ENCODE data around the gene KIF7. TPM values are rescaled to one million over a fixed set of nuclear protein-coding genes. Genes with fewer than 3 reads are reported as not detected.

Gene KIF7
- total RNA-seq, 3 donors from 2014 or later, result 1.6 to 9.4 (median 3.1) TPM

DNA sequence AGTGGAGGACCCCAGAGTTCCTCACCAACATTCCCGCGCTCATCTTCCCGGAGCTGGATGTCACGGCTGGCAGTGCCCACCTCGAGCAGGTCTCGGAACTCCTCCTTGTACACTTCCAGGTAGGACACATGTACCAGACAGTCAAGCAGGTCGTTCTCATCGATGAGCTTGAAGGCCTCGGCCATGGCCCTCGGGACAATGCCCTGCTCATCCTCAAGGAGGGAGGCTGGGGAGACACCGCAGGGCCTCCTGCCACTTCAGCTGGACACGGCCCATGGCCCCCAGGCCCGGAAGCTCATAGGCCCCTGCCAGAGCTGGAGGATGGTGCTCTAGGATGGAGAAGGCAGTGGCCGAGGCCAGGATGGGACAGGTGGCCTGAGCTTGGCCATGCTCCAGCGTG lies 5.6 kb downstream of the KIF7 start:
- intact Hi-C loops (cut with DNase I, micrococcal nuclease), result loop anchor here in 1 of 2 donors (10.0 kb wide), 1 partner anchor 85 kb away; no protein-coding TSS in a partner anchor
- DNase-seq, result no peak
- TF ChIP-seq, protein P1, sequence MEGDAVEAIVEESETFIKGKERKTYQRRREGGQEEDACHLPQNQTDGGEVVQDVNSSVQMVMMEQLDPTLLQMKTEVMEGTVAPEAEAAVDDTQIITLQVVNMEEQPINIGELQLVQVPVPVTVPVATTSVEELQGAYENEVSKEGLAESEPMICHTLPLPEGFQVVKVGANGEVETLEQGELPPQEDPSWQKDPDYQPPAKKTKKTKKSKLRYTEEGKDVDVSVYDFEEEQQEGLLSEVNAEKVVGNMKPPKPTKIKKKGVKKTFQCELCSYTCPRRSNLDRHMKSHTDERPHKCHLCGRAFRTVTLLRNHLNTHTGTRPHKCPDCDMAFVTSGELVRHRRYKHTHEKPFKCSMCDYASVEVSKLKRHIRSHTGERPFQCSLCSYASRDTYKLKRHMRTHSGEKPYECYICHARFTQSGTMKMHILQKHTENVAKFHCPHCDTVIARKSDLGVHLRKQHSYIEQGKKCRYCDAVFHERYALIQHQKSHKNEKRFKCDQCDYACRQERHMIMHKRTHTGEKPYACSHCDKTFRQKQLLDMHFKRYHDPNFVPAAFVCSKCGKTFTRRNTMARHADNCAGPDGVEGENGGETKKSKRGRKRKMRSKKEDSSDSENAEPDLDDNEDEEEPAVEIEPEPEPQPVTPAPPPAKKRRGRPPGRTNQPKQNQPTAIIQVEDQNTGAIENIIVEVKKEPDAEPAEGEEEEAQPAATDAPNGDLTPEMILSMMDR (IDR thresholded peaks at IDR 0.05), result no peak

DNA sequence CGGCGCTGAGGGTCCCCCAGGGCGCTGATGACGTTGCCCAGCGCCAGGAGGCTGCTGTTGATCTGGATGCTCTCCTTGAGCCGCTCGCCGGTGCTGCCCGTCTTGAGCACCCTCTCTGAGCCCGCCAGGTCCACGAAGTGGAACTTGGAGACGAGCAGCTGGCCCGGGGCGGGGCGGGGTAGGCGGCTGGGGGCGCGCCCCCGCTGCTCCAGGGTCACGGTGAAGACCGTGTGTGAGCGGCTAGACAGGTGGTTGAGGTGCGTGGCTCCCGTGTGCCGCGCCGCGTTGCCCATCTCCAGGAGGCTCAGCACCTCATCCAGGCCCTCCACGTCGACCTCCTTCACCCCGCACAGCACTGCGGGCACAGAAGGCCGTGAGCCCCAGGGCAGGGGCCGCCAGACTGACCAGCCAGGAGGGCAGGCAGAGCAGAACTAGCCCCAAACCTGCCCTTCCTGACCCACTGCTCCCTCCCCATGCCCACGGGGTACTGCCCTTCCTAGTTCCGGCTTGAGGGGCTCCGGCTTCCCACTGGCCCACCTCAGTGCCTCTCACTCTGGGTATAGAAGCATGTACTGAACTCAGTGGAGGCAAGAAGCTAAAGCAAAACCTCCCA lies 6.1 kb downstream of the KIF7 start:
- Histone ChIP-seq H3K9me3 (no peaks in the 10 kb centered on the region), H3K4me1 (ENCODE audit: low read depth) (no peaks in the 10 kb centered on the region), H3K36me3 (ENCODE audit: low read depth) (no peaks in the 10 kb centered on the region), H3K4me3 (no peak overlapping the region)
- DNase-seq (no peak), ATAC-seq (no peak)
- TF ChIP-seq, protein P1 (IDR thresholded peaks at IDR 0.05), result no peak
- intact Hi-C loops (cut with DNase I, micrococcal nuclease), result loop anchor here in 1 of 2 donors (10.0 kb wide), 1 partner anchor 86 kb away; no protein-coding TSS in a partner anchor

More for the DNA sequence above, 5.6 kb downstream of the KIF7 start:
- no peaks in the 10 kb centered on the region for H3K9me3 ChIP-seq
- H3K4me3 ChIP-seq, result no peak overlapping the region
- no peaks in the 10 kb centered on the region for H3K4me1 ChIP-seq (ENCODE audit: low read depth)
- no peaks in the 10 kb centered on the region for H3K36me3 ChIP-seq (ENCODE audit: low read depth)
- ATAC-seq, result no peak

DNA sequence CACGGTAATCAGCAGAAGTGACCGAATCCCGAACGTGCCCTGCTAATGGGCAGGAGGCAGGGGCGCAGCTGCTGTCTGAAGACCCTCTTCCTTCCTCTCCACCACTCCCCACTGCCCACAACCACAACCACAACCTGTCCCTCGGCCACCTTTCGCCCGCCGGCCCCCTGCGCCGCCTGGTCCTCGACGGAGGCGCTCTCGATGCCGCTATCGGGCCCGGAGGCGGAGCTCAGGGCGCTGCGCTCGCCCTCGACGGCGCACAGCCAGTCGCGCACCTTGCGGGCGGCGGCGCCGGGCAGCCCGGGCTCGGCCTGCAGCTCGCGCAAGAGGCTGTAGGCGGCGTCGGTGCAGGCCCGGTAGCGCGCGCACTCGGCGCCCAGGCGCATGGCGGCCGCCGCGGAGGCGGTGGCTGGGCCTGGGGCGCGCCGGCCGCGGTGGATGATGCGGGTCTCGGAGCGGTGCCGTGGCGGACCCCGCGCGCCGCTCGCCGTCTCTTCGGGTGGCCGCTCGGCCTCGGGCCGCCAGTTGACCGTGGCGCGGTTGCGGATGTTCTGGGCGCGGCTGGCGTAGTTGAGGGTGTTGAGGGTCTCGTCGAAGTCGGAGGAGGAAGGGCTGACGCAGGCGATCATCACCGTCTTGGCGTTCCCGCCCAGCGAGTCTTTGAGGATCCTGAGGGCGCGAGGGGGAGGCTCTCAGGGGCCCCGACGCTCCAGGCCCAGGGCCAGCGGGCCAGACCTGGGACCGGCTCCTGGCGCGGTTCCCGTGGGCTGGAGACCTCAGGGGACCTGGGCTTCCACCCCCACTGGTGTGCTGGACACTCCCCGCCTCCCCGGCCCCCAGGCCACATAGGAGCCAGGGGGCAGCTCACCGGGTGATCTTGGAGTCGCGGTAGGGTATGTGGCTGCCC lies 6.9 kb downstream of the KIF7 start:
- no peaks in the 10 kb centered on the region for H3K36me3 ChIP-seq (ENCODE audit: low read depth)
- TF ChIP-seq, protein P1 (IDR thresholded peaks at IDR 0.05), result no peak
- no peak overlapping the region for H3K4me3 ChIP-seq
- intact Hi-C loops (cut with DNase I, micrococcal nuclease), result loop anchor here in 1 of 2 donors (10.0 kb wide), 1 partner anchor 86 kb away; no protein-coding TSS in a partner anchor
- ATAC-seq, result no peak
- no peaks in the 10 kb centered on the region for H3K4me1 ChIP-seq (ENCODE audit: low read depth)
- no peak for DNase-seq
- no peaks in the 10 kb centered on the region for H3K9me3 ChIP-seq

DNA sequence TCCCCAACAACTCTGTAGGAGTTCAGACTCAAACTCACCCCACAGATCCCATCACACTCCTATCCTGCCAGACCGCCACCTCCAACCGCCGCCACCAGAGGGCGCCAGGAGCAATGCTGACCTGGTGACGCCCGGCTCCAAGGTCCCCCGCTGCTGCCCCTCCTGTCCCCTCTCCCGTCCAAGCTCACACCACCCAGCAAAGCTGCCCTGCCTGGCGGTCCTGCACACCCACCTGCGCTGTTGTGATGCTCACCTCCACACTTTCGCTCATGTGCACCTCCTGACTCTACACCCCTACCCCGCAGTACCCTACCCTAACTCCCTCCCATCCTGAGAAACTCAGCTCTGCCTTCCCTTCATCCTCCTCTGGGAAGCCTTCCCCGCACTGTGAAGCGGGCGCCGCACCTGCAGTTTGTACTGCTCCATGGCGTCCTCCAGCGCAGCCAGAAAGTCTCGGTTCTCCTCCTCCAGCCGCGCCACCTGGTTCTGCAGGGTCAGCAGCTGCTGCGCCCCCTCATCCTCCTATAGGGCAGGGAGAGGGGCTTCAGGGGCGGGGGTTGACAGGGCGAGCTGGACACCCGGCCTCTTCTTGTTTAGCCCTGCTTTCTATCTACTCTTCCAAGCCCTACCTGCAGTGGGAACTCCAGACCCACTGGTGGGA lies 7.9 kb downstream of the KIF7 start:
- intact Hi-C loops (cut with DNase I, micrococcal nuclease), result loop anchor here in 1 of 2 donors (10.0 kb wide), 1 partner anchor 87 kb away; no protein-coding TSS in a partner anchor
- Histone ChIP-seq H3K9me3 (no peaks in the 10 kb centered on the region), H3K4me1 (ENCODE audit: low read depth) (no peaks in the 10 kb centered on the region), H3K4me3 (no peak overlapping the region), H3K36me3 (ENCODE audit: low read depth) (no peaks in the 10 kb centered on the region)
- TF ChIP-seq, protein P1 (IDR thresholded peaks at IDR 0.05), result peak; percentile 87
- ATAC-seq, result peak; percentile 89
- peak; percentile 77 to 94 (median 90) for DNase-seq

DNA sequence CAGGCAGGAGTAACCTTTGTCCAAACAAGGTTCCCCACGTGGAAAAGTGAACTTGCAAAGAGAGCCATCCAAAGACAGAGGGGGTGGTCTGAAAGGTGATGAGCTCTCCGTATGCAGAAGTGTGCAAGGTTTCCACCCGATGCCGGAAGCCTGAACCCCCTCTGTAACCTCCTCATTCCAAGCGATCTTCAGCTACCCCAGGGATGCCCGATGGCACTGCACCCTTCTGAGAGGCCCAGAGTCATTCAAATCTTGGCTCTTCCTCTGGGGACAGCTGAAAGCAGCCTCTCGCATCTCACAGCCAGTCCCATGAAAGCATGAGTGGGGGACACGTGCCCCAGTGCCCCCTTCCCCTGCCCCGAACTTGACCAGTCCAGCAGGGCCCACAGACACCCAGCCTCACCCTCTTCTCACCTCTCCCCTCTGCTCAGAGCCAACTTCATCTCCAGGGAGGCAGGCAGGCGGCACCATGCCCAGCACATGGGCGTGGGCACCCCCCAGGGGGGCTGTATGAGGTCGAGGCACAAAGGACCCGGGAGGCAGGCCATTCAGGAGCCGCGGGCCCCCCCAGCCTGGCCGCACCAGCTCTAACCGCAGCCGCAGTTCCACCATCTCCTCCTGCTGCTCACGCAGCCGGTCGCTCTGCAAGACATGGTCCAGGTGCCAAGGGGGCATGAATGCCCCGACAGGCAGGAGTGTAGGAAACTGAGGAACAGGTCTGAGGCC lies 8.7 kb downstream of the KIF7 start:
- ATAC-seq, result no peak

More for the DNA sequence above, 8.7 kb downstream of the KIF7 start:
- Histone ChIP-seq H3K4me3 (no peak overlapping the region), H3K9me3 (no peaks in the 10 kb centered on the region), H3K36me3 (ENCODE audit: low read depth) (no peaks in the 10 kb centered on the region), H3K4me1 (ENCODE audit: low read depth) (no peaks in the 10 kb centered on the region)
- intact Hi-C loops (cut with DNase I, micrococcal nuclease), result loop anchor here in 1 of 2 donors (10.0 kb wide), 1 partner anchor 88 kb away; no protein-coding TSS in a partner anchor
- no peak for DNase-seq
- TF ChIP-seq, protein P1 (IDR thresholded peaks at IDR 0.05), result no peak
